ENCODE measurements around the gene GRWD1. TPM values are rescaled to one million over a fixed set of nuclear protein-coding genes. Genes with fewer than 3 reads are reported as not detected.

GRWD1 gene
- total RNA-seq, 1 experiment from 2014 or later, result 55.4 TPM

DNA sequence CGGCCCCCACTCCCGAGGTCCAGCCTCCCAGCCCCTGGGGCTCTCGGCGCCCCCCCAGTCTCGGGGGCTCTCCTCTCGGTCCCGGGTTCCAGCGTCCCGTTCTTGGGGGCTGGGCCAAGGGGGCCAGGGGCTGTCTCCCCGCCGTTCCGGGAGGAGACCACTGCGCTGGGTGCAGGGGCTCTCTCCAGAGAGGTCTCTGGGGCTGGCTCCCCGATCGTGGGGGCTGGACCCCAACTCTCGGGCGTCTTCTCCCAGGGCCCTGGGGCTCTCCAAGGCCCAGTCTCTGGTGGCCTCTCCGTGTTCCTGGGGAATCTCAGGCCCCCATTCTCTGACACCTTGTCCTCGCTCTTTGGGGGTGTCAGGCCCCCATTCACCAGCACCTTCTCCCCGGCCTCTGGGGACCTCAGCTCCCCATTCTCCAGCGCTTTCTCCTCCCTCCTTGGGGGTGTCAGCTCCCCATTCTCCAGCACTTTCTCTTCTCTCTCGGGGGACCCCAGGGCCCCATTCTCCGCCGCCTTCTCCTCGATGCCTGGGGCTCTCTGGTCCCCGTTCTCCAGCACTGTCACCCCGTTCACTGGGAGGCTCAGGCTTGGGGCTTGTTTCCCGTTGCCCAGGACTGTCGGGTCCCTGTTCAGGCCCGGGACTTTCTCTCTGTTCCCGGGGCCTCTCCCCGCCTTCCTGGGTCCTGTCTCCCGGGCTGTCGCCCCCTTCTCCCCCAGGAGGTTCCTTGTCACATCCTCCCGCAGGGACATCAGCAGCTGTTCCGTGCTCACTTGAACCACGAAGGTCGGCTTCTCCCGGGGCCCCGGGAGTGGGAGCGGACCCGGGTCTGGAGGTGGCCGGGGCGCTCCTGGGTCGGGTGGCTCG, 52.2 kb downstream of the GRWD1 start:
- DNase-seq (ENCODE audit: low spot score), result no peak

DNA sequence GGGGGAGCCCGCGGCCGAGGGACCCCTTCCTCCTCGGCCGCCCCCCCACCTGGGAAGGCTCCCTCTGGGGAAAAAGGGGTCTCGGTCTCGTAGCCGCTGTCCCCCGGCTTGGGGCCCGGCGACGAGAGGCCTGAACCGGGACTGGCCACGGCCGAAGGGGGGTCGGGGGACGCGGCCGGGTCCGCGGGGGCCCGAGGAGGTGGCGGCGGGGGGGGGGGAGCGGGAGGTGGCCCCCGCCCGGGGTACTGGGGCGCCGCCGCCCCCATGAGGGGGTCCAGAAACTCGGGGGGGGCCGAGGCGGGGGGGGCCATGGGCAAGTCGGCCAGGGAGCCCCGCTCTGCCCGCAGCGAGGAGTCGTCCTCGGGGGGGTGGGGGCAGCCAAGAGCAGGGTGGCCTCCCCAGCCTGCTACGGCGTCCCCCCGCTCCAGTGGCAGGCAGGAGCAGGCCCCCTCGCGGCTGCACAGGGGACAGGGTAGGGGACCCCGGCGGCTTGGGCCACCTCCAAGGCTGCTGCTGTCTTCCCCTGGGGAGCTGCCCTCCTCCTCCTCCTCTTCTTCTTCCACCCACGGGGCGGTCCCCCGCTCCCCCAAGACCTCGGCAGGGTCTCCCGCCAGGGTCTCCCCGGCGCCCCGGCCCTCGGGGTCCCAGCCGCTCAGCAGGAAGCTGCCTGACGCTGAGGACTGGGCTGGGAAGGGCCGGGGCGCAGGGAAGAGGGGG, 53.0 kb downstream of the GRWD1 start:
- DNase-seq (ENCODE audit: low spot score), result no peak

GRCh38 chr19:48499316-48500090, 53.7 kb downstream of the GRWD1 start:
- DNase-seq (ENCODE audit: low spot score), result no peak

DNA sequence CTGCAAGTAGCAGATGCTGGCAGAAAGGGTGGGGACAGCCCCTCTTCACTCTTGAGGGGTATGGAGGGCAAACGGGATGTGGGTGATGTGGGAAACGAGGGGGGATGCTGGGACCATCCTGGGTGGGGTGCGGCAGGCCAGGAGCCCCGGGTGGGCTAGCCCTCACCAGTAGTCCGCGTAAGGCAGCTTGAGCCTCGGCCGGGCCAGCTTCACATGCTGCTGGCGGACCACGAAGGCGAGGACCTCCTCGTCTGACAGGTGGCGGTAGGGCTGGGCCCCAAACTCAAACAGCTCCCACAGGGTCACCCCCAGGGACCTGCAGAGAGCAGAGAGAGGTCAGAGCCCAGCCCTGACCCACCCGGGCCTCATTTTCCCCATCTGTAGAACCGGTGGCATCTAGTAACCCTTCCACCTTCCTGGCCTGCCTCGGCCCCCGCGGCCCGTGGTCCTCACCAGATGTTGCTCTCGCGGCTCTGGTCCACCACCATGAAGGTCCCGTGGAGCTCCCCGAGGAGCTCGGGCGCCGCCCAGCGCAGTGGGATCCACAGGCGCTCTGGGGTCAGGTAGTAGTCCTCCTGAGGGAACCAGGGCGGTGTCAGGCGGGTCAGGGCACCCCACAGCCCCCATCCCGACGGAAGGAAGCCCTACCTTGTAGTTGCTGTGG, 55.2 kb downstream of the GRWD1 start:
- no peak for DNase-seq (ENCODE audit: low spot score)

DNA sequence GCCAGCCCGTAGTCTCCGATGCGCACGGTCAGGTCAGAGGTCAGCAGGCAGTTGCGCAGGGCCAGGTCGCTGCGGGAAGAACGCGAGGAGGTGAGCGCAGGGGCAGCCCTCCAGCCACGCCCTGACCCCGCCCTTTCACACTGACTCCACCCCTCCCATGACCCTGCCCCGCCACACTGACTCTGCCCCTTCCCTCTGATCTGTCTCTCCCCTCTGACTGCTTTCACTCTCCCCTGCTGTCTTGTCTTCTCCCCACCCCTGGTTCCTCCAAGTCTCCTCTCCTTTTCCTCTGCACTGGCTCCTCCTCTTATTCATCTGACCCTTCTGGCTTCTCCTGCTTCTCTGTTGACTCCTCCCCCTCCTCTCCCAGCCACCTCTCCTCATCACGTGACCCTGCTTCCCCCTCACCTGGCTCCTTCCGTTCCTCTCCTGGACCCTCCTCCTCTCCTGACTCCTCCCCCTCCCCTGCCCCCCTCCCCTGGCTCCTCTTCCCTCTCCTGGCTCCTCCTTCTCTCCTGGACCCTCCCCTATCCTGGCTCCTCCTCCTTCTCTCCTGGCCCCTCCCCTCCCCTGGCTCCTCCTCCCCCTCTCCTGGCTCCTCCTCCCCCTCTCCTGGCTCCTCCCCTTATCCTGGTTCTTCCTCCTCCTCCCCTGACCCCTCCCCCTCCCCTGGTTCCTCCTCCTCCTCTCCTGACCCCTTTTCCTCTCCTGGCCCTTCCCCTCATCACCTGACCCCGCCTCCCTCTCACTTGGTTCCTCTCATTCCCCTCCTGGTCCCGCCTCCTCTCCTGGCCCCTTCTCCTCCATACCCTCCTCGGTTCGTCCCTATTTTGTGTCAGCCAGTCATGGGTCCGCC, 55.9 kb downstream of the GRWD1 start:
- no peak for DNase-seq (ENCODE audit: low spot score)

DNA sequence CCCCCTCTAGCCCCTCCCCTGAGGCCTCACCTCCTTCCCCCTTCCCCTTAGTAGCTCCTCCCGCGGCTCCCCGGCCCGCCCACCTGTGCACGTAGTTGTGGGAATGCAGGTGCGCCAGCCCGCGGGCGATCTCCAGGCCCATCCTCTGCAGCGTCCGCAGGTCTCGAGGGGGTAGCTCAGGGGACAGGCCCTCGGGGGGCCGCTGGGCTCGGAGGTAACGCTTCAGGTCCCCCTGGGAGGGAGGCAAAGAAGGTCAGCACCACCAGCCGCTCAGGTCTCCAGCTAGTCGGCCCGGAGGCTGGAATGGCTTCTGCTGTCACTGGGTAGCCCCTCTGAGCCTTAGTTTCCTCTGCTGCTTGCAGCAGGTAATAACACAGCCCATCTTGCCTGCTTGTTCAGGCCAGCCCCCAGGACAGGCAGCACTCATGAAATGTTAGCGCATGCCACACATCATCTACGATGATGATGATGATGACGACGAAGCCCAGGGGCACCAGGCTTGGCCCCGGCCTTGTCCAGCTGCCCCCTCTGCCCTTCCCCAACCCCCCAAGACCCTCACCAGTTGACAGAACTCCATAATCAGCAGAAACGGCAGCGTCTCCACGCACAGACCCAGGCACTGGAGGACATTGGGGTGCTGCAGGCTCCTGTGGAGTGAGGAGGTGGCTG, 56.7 kb downstream of the GRWD1 start:
- DNase-seq (ENCODE audit: low spot score), result no peak

DNA sequence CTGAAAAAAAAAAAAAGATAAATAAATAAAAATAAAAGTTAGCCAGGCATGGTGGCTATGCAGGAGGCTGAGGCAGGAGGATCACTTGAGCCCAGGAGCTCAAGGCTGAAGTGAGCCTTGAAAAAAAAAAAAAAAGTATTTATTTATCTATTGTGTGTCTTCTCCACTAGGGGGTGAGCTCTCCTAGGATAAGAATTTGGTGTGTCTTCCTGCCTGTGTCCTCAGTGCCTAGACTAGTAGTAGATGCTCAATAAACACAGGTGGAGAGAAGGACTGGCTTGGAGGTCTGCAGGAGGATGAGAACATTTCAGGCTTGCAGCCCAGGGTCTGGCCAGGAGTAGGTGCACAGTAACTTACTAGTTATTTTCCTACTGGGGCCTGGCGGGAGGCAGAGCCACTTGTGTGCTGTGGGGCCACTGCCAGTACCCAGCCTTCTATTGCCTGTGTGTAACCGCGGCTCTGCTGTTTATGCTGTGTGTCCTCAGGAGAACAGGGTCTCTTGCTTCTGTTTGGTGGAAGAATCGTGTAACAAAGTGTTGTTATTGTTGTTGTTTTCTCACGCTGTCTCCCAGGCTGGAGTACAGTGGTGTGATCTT, 60.5 kb downstream of the GRWD1 start:
- peak; percentile 21 for DNase-seq (ENCODE audit: low spot score)

Other genes with a start within 250 kb of the GRWD1 start
- 4.3 and 7.7 TPM in 2 replicates for gene CARD8, start 190.1 kb upstream of the GRWD1 start, total RNA-seq (2014; rRNA removed; shearing (Covaris generic))
- gene ZNF114, start 175.9 kb upstream of the GRWD1 start, total RNA-seq (2014; rRNA removed; shearing (Covaris generic)), result 0.79 and 5.5 TPM in 2 replicates
- gene EMP3, start 120.4 kb upstream of the GRWD1 start, total RNA-seq (2014; rRNA removed; shearing (Covaris generic)), result 67.5 and 98.5 TPM in 2 replicates
- 1.8 and 2.5 TPM in 2 replicates for gene TMEM143, start 82.0 kb upstream of the GRWD1 start, total RNA-seq (2014; rRNA removed; shearing (Covaris generic))
- not detected in 2 replicates for gene SYNGR4, start 81.6 kb upstream of the GRWD1 start, total RNA-seq (2014; rRNA removed; shearing (Covaris generic))
- 64.2 and 71.5 TPM in 2 replicates for gene KDELR1, start 54.4 kb upstream of the GRWD1 start, total RNA-seq (2014; rRNA removed; shearing (Covaris generic))
- gene GRIN2D, start 52.3 kb upstream of the GRWD1 start, total RNA-seq (2014; rRNA removed; shearing (Covaris generic)), result not detected in 2 replicates
- 0.36 and 0.55 TPM in 2 replicates for gene KCNJ14, start 9.6 kb downstream of the GRWD1 start, total RNA-seq (2014; rRNA removed; shearing (Covaris generic))
- gene CYTH2, start 23.4 kb downstream of the GRWD1 start, total RNA-seq (2014; rRNA removed; shearing (Covaris generic)), result 28.7 and 38.5 TPM in 2 replicates
- not detected in 2 replicates for gene LMTK3, start 65.9 kb downstream of the GRWD1 start, total RNA-seq (2014; rRNA removed; shearing (Covaris generic))
- 0.38 TPM in 1 of 2 replicates, not detected in the other for gene SULT2B1, start 106.2 kb downstream of the GRWD1 start, total RNA-seq (2014; rRNA removed; shearing (Covaris generic))
- gene SPACA4, start 160.8 kb downstream of the GRWD1 start, total RNA-seq (2014; rRNA removed; shearing (Covaris generic)), result not detected in 2 replicates
- gene FAM83E, start 169.1 kb downstream of the GRWD1 start, total RNA-seq (2014; rRNA removed; shearing (Covaris generic)), result 0.07 TPM in 1 of 2 replicates, not detected in the other
- 764 and 1,035 TPM in 2 replicates for gene RPL18, start 173.2 kb downstream of the GRWD1 start, total RNA-seq (2014; rRNA removed; shearing (Covaris generic))
- 7.6 and 10.5 TPM in 2 replicates for gene SPHK2, start 173.5 kb downstream of the GRWD1 start, total RNA-seq (2014; rRNA removed; shearing (Covaris generic))
- 2.6 and 15.5 TPM in 2 replicates for gene DBP, start 191.4 kb downstream of the GRWD1 start, total RNA-seq (2014; rRNA removed; shearing (Covaris generic))
- 2.3 and 5.8 TPM in 2 replicates for gene CA11, start 200.2 kb downstream of the GRWD1 start, total RNA-seq (2014; rRNA removed; shearing (Covaris generic))
- not detected in 2 replicates for gene NTN5, start 227.0 kb downstream of the GRWD1 start, total RNA-seq (2014; rRNA removed; shearing (Covaris generic))
- gene FUT2, start 250.0 kb downstream of the GRWD1 start, total RNA-seq (2014; rRNA removed; shearing (Covaris generic)), result not detected in 2 replicates